Retina (tissue), 1 donor: ENCODE data around the gene HBG1.

Source experiments
- DNase-seq: peaks from one replicate; pipeline ENCODE4 v3.0.0-alpha.2; 2016

HBG1 gene

GRCh38 chr11:5224538-5225479 is 24.8 kb downstream of the HBG1 start:
- DNase-seq = no peak

- DNase-seq = no peak
Observed at GRCh38 chr11:5223686-5224085, 26.0 kb downstream of the HBG1 start.

GRCh38 chr11:5223146-5223545 is 26.5 kb downstream of the HBG1 start:
- DNase-seq = no peak

- DNase-seq = no peak
Observed at GRCh38 chr11:5210376-5210885, 39.2 kb downstream of the HBG1 start.

GRCh38 chr11:5204787-5205186 is 44.9 kb downstream of the HBG1 start:
- peak; percentile 7 for DNase-seq

- no peak for DNase-seq
Observed at GRCh38 chr11:5203366-5203765, 46.3 kb downstream of the HBG1 start.

- DNase-seq = no peak
Observed at GRCh38 chr11:5200582-5200981, 49.1 kb downstream of the HBG1 start, which contains the start of gene OR51V1. OR51V1 (minus strand) TSS chr11:5200682; CDS start chr11:5200682, 0 bp downstream.

GRCh38 chr11:5198285-5198684 is 51.4 kb downstream of the HBG1 start:
- DNase-seq = no peak
